SK-N-SH treated with all-trans-retinoic acid at 6 μM for 48 hours (cell line): Measurements from ENCODE around the gene MAP3K1.

Source experiments
- ATAC-seq: fragments of 200-7000 bp; cut with Tn5 transposase; 3 replicates; pipeline ENCODE4 v1.9.1; 2020; ENCODE audit warnings: mild to moderate bottlenecking, moderate library complexity
- ARNTL ChIP-seq: fragments of 450-650 bp; formaldehyde crosslinking; IDR thresholded peaks from 2 replicates; pipeline ENCODE4 v1.5.0; 2020; ENCODE audit warnings: low read depth, mild to moderate bottlenecking, moderate library complexity, borderline replicate concordance
- BACH2 ChIP-seq: fragments of 250-450 bp; sonication (Bioruptor Pico); IDR thresholded peaks from 2 replicates; pipeline ENCODE4 v1.9.0; 2021; ENCODE audit warnings: mild to moderate bottlenecking, borderline replicate concordance
- CREB5 ChIP-seq: fragments of 250-450 bp; sonication (Bioruptor Pico); IDR thresholded peaks from 2 replicates; pipeline ENCODE4 v1.5.1; 2020; ENCODE audit warnings: low read depth, mild to moderate bottlenecking, moderate library complexity
- CSRNP3 ChIP-seq: fragments of 250-450 bp; sonication (Bioruptor Pico); IDR thresholded peaks from 2 replicates; pipeline ENCODE4 v1.5.1; 2021; ENCODE audit warnings: mild to moderate bottlenecking, moderate library complexity
- ESRRG ChIP-seq: fragments of 250-450 bp; sonication (Bioruptor Pico); IDR thresholded peaks from 2 replicates; pipeline ENCODE4 v1.6.1; 2021; ENCODE audit warnings: mild to moderate bottlenecking
- GLIS3 ChIP-seq: fragments of 250-450 bp; sonication (Bioruptor Pico); IDR thresholded peaks from 2 replicates; pipeline ENCODE4 v1.5.0; 2020; ENCODE audit warnings: mild to moderate bottlenecking, moderate library complexity
- ISL1 ChIP-seq: fragments of 250-450 bp; sonication (Bioruptor Pico); IDR thresholded peaks from 2 replicates; pipeline ENCODE4 v2.1.2; 2022; ENCODE audit warnings: mild to moderate bottlenecking, moderate library complexity
- OSR1 ChIP-seq: fragments of 250-450 bp; sonication (Bioruptor Pico); IDR thresholded peaks from 2 replicates; pipeline ENCODE4 v1.8.0; 2022; ENCODE audit warnings: moderate library complexity, mild to moderate bottlenecking, inconsistent platforms
- PATZ1 ChIP-seq: fragments of 250-450 bp; sonication (Bioruptor Pico); IDR thresholded peaks from 2 replicates; pipeline ENCODE4 v1.8.0; 2020; ENCODE audit warnings: mild to moderate bottlenecking, moderate library complexity, borderline replicate concordance
- POU6F1 ChIP-seq: fragments of 250-450 bp; sonication (Bioruptor Pico); IDR thresholded peaks from 2 replicates; pipeline ENCODE4 v1.8.0; 2021; ENCODE audit warnings: low read depth, mild to moderate bottlenecking, moderate library complexity, borderline replicate concordance
- PPARA ChIP-seq: fragments of 250-450 bp; sonication (Bioruptor Pico); IDR thresholded peaks from 2 replicates; pipeline ENCODE4 v1.5.0; 2020; ENCODE audit warnings: mild to moderate bottlenecking, borderline replicate concordance
- RARB ChIP-seq: fragments of 250-450 bp; sonication (Bioruptor Pico); IDR thresholded peaks from 2 replicates; pipeline ENCODE4 v1.8.0; 2021; ENCODE audit warnings: mild to moderate bottlenecking, moderate library complexity
- TCF4 ChIP-seq: fragments of 250-450 bp; sonication (Bioruptor Pico); IDR thresholded peaks from 2 replicates; pipeline ENCODE4 v1.8.0; 2021; ENCODE audit warnings: mild to moderate bottlenecking, moderate library complexity, borderline replicate concordance
- TOX ChIP-seq: fragments of 250-450 bp; sonication (Bioruptor Pico); IDR thresholded peaks from 2 replicates; pipeline ENCODE4 v1.8.0; 2021; ENCODE audit warnings: mild to moderate bottlenecking, moderate library complexity, borderline replicate concordance
- TSHZ2 ChIP-seq: fragments of 250-450 bp; sonication (Bioruptor Pico); IDR thresholded peaks from 2 replicates; pipeline ENCODE4 v1.5.0; 2020; ENCODE audit warnings: mild to moderate bottlenecking, moderate library complexity
- ZFP3 ChIP-seq: fragments of 250-450 bp; sonication (Bioruptor Pico); IDR thresholded peaks from 2 replicates; pipeline ENCODE4 v1.5.0; 2020; ENCODE audit warnings: mild to moderate bottlenecking, moderate library complexity
- ZFP30 ChIP-seq: fragments of 450-650 bp; formaldehyde crosslinking; IDR thresholded peaks from 2 replicates; pipeline ENCODE4 v1.5.0; 2022; ENCODE audit warnings: mild to moderate bottlenecking, moderate library complexity
- ZNF565 ChIP-seq: fragments of 450-650 bp; formaldehyde crosslinking; conservative IDR thresholded peaks from 2 replicates; pipeline ENCODE4 v1.5.0; 2020; ENCODE audit warnings: low read depth, mild to moderate bottlenecking, moderate library complexity
- ZNF70 ChIP-seq: fragments of 450-650 bp; formaldehyde crosslinking; IDR thresholded peaks from 2 replicates; pipeline ENCODE4 v1.5.0; 2020; ENCODE audit warnings: mild to moderate bottlenecking, moderate library complexity
- ZNF8 ChIP-seq: fragments of 450-650 bp; formaldehyde crosslinking; IDR thresholded peaks from 2 replicates; pipeline ENCODE4 v1.5.0; 2020; ENCODE audit warnings: mild to moderate bottlenecking, moderate library complexity

Gene MAP3K1

GRCh38 chr5:56909294-56910209 lies 94.2 kb downstream of the MAP3K1 start, which contains the start of gene SETD9:
SETD9 (plus strand) TSS chr5:56909596; CDS start chr5:56909646, 50 bp downstream.
- TF ChIP-seq TOX (CRISPR knock-in tag) (no peak), GLIS3 (CRISPR knock-in tag) (peak; percentile 35; the same call in 1 of the 2 replicates)
- ATAC-seq, result peak; percentile 95

GRCh38 chr5:56910210-56910965 lies 95.0 kb downstream of the MAP3K1 start:
- peak; percentile 38 for ATAC-seq

GRCh38 chr5:56913766-56914165 lies 98.4 kb downstream of the MAP3K1 start:
- ATAC-seq, result no peak
- TF ChIP-seq ISL1 (CRISPR knock-in tag) (no peak), TSHZ2 (no peak), ZNF565 (CRISPR knock-in tag) (no peak), RARB (CRISPR knock-in tag) (no peak), PPARA (CRISPR knock-in tag) (no peak), GLIS3 (CRISPR knock-in tag) (no peak), CREB5 (no peak)

More at GRCh38 chr5:56910210-56910965, 95.0 kb downstream of the MAP3K1 start:
- TF ChIP-seq BACH2 (CRISPR knock-in tag), result no peak
- no peak for TF ChIP-seq TOX (CRISPR knock-in tag)
- TF ChIP-seq ISL1 (CRISPR knock-in tag), result no peak
- no peak for TF ChIP-seq ZNF70 (CRISPR knock-in tag)
- no peak for TF ChIP-seq POU6F1 (CRISPR knock-in tag)
- TF ChIP-seq ZFP3 (CRISPR knock-in tag), result no peak
- no peak for TF ChIP-seq ZFP30
- no peak for TF ChIP-seq ZNF8 (CRISPR knock-in tag)
- TF ChIP-seq OSR1, result no peak
- no peak for TF ChIP-seq TCF4 (CRISPR knock-in tag)
- TF ChIP-seq PPARA (CRISPR knock-in tag), result no peak
- TF ChIP-seq CSRNP3 (CRISPR knock-in tag), result no peak
- TF ChIP-seq RARB (CRISPR knock-in tag), result no peak
- TF ChIP-seq ARNTL (CRISPR knock-in tag), result no peak
- no peak for TF ChIP-seq ESRRG (CRISPR knock-in tag)
- no peak for TF ChIP-seq GLIS3 (CRISPR knock-in tag)
- no peak for TF ChIP-seq PATZ1 (CRISPR knock-in tag)
